GM21576 (cell line): ENCODE data around the gene TSPO2.

Experiments used
- ATAC-seq: cut with Tn5 transposase; IDR thresholded peaks from one replicate; pipeline ENCODE4 v1.9.1; 2021; ENCODE audit warnings: mild to moderate bottlenecking, moderate library complexity; ENCODE audit not compliant: unreplicated experiment

The TSPO2 gene

DNA sequence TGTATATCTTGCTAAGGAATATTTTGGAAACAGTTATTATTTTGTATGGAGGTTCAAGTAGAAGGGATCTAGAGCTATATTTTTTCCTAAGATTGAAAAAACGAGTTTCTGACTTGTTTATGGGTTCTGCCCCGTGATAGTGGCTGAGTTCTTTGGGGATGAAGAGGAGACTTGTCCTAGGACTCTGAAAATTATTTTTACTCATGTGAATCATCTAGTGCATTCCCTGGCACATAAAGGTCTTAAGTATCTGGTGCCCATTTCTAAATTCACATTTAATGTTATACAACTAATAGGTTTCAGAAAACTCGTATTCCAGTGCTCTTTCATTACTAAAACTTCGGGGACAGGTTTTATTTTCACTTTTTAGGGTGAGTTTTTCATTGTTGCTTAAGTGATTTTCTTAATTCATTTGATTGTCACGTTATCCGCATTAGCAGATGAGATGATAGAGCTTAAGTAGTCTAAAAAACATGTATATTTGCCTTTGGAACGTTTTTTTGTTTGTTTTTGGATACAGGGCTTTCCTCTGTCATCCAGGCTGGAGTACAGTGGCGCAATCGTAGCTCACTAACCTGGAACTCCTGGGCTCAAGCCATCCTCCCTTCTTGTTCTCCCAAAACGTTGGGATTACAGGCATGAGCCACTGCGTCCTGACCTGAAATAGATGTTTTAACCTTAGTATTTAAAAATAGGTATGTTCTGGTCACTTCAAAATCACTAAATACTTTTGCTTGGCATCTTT is 32.6 kb downstream of the TSPO2 start:
- ATAC-seq, result no peak

DNA sequence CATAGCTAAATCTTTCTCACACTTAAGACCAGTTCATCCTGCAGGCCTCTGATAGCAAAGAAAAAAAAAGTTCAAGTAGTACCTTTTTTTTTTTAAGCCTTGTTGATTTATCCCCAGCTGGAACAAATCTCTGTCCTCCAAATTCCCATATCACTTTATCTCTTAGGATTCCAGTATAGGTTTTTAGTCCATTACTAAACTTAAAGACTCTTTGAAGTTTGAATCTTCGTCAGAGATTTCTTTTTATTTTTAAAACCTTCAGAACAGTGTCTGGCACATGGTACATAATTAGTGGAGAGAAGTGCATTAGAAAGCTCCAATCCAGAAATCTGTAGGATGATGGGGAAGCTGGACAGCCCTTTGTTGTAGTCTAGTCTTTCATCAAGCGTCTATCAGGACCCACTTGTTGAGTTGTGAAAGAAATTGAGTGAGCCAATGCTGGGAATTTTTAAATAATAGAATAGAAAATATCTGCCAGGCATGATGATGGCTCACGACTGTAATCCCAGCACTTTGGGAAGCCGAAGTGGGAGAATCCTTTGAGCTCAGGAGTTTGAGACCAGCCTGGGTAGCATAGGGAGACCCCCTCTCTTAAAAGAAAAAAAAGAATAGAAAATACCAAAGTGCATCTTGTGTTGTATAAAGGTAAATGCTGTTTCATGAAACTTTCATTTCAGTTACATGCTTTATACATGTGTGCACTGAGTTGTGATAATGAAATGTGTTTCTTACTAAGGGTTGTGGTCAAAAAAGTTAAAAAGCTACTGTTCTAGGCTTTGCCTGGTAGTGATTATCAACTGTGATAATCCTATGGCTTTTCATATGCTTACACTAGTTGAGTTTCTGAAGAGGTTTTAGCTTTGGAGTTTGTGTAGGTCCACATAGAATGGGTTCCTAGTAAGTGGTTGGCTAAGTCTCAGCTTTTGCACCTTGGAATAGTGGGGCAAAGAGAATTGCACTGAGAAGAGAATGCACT is 33.7 kb downstream of the TSPO2 start:
- no peak for ATAC-seq

DNA sequence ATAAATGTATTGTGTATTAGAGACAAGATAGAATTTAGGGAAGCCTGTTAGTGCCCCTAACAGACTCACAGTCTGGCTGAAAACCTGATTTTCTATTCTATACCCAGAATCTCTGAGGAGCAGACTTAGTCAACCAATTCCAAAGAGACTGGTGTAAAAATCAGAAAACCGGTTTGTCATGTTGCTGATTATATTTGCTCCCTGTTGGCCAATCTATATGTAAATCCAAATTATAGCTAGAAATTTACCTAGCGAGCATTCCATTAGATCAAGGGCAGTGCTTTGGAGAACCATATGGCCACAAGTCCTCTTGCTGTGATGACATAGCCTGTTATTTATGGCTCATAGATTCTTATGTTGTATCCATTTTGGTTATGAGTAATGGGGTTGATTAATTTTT is 35.3 kb downstream of the TSPO2 start:
- ATAC-seq, result no peak

DNA sequence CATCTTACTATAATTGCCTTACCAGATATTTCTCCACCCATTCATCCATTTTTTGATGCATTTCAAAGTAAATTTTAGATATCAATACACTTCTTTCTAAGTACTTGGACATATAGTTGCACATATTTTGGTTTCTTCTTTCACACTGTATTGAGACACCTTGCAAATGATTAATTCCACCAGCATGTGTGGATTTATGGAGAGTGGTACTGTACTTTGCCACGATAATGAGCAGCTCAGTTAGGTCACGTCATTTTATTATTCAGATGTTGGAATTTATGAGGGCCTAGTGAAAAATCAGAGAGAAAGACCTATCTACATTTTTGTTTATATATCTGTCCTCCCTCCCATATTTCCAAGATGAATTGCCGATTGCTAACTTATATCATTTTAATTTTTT is 35.8 kb downstream of the TSPO2 start:
- no peak for ATAC-seq

DNA sequence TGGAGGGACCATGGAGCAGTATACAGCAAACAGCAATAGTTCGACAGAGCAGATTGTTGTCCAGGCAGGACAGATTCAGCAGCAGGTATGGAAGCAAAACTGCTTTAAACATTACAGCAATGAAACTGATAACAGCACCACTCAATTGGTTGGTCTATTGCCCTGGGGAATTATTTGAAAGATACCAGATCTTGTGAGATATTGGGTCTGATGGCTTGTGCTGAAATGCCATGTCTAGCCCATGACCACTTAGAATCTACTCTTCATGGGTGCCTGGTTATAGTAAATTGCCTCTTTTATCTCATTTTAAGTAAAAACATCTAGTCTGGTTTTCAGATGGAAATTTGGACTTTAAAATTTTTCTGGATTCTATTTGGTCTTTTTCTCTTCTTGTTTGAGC is 36.8 kb downstream of the TSPO2 start:
- ATAC-seq, result no peak

DNA sequence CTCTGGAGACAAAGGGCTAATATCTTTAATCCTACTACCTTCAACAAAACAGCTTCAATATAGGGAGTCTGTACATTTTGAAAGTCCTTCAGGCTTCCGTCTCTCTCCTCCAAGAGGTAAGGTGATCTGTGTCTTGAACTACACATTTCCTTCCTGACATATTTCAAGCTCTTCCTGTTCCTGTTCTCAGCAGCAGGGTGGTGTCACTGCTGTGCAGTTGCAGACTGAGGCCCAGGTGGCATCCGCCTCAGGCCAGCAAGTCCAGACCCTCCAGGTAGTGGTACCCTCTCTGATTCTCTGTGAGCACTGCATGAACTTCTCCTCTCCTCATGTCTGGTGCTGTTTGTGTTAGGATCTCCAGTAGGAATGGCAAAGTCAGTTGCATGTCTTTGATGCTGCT is 38.4 kb downstream of the TSPO2 start:
- ATAC-seq, result no peak

DNA sequence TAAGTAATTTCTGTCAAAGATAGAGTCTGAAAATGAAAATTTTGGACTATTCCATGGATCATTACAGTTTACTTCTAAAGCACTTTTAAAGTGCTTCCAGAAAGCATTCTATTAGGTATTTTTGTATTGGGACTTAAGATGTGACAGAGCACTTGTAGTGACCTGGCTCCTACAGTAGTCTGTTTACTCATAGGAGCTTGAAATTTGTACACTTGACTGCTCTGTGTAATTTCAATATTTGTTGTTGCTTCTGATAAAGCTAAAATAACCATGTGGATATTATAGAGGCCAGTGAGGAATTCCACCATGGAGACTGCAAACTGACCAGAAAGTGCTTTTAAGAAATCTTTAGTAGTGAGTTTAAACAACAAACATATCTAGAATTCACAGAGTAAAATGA is 40.8 kb downstream of the TSPO2 start:
- ATAC-seq, result no peak

DNA sequence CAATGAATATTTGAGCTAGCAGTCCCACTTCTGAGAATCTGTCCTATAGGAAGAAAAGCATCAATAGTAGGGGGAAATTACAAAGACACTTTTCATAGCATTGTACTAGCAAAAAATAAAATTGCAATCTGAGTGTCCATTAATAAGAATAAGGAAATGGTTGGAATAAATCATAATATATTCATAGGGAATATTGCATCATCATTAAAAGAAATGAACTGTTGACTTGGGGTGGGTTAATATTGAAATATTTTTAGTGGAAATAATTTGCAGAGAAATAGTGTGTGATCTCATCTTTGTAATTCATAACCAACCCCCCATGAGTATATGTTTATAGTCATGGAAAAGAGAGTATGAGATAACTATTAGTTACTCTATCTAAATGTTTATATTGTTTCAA is 42.9 kb downstream of the TSPO2 start:
- no peak for ATAC-seq

DNA sequence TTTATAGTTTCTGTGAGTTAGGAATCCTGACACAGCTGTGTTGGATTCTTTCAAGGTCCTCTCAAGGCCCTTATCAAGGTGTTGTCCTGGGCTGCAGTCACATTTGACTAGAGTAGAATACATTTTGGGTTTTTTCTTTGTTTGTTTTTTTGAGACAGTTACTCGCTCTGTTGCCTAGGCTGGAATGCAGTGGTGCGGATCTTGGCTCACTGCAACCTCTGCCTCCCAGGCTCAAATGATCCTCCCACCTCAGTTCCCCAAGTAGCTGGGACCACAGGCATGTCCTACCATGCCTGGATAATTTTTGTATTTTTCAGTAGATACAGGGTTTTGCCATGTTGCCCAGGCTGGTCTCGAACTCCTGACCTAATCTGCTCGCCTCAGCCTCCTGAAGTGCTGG is 46.2 kb downstream of the TSPO2 start:
- ATAC-seq, result no peak

DNA sequence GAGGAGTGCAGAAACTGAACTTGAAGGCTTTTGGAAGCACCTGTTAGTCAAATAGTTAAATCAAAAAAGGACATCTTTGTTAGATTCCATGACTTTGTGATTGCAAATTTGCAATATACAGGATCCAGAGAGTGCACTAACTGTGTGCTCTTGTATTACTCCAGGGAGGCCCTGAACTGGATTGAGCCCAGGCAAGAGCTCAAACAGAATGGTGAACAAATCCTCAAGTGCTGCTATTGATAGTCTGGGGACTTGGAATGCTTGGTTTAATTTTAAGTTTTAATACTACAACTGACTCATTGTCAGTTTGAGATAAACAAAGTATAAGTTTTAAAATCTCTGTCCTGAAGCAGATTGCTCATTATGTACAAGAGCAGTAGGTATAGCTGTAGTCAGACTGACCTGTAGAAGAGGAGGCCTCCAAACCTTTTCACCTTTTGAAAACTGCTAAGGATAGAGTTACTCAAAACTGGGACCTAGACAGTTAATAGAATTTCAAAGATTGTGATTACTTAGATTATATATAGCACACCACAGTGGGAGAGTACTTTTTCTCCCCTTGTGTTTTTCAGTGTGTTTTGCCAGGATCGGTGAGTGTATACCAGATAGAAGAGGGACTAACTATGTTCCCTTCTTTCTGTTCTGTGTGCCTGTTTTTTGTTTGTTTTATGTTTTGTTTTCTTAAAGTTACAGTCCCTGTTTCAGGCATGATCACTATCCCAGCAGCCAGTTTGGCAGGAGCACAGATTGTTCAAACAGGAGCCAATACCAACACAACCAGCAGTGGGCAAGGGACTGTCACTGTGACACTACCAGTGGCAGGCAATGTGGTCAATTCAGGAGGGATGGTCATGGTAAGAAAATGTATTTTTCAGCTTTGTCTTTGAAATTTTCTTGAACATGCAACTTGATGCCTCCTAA is 48.8 kb downstream of the TSPO2 start:
- ATAC-seq, result no peak

DNA sequence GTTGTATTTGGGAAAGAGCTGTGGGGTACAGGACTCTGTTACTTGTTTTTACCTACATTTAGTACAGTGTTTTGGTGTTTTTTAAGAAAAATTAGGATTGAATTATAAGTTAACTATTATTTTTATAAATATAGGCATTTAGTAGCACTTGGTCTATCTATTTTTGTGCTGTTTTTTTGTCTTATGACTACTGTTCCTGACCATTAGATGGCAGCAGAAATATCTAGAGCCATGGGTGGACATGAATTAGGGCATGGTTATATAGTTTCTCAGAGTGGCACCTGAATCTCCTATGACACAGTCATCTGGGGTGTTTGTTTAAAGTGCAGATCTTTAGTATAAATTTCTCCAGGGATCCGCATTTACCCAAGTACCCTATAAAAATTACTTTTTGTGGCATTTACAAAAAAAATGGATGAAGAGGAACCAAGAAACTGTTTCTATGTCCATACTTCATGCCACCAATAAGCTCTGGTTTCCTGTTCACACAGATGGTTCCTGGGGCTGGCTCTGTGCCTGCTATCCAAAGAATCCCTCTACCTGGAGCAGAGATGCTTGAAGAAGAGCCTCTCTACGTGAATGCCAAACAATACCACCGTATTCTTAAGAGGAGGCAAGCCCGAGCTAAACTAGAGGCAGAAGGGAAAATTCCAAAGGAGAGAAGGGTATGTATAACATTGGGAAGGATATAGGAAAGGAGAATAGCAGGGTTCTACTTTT is 50.3 kb downstream of the TSPO2 start:
- no peak for ATAC-seq

DNA sequence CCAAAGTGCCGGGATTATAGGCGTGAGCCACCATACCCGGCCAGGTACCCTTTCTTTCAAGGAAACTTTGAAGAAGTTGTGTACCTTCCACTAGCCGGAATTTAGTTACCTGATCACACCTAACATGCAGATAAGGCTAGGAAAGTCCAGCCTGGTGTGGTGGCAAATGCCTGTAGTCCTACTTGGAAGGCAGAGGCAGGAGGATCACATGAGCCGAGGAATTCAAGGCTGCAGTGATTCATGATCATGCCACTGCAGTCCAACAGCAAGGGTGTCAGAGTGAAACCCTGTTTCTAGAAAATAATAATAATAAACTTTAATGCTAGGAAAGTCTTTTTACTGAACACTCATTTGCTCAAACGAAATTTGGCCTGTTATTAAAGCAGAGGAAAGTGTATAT is 51.5 kb downstream of the TSPO2 start:
- no peak for ATAC-seq
